ENCODE results near the gene PKIB. TPM values are rescaled to one million over a fixed set of nuclear protein-coding genes. Genes with fewer than 3 reads are reported as not detected.

The PKIB gene
- total RNA-seq, 1 donor from 2014 or later = 48.5 TPM

DNA sequence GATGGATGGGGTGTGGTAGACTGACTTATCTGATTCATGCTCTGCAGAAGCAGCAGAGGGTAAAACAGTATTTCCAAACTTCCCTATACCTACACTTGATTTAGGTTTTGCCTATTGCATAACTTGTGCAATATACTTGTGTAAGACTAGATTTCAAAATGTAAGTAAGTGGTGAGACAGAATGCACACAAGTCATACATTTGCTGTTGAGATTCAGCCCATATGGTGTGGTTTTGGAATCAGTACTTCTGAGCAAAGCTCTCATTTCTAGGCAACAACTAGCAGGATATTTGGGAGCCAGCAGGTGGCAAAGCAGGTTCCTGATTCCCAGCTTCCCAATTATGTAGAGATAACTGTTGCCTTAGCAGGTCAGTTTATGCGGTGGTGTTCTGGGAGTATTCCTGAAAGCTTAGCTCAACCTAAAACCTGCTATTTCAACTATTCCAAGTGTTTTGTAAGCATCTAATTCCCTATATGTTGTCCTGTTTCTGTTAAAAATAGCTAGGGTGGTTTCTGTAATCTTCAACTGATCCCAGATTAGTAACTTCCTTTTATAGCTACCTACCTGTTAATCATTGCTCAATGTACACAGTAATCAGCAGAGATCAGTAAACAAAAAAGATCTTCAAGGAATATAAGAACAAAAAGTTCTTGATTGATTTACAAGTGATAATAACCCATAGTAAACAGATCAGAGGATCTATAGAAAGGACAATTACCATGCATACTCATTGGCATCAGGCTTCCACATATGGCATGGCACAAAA, 160.8 kb downstream of the PKIB start:
- no peak for DNase-seq (ENCODE audit: low read depth)
- H3K4me3 ChIP-seq (ENCODE audit: low read depth, low read length) = no peak overlapping the region
- TF ChIP-seq, protein P1, sequence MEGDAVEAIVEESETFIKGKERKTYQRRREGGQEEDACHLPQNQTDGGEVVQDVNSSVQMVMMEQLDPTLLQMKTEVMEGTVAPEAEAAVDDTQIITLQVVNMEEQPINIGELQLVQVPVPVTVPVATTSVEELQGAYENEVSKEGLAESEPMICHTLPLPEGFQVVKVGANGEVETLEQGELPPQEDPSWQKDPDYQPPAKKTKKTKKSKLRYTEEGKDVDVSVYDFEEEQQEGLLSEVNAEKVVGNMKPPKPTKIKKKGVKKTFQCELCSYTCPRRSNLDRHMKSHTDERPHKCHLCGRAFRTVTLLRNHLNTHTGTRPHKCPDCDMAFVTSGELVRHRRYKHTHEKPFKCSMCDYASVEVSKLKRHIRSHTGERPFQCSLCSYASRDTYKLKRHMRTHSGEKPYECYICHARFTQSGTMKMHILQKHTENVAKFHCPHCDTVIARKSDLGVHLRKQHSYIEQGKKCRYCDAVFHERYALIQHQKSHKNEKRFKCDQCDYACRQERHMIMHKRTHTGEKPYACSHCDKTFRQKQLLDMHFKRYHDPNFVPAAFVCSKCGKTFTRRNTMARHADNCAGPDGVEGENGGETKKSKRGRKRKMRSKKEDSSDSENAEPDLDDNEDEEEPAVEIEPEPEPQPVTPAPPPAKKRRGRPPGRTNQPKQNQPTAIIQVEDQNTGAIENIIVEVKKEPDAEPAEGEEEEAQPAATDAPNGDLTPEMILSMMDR (conservative IDR thresholded peaks at IDR 0.05; ENCODE audit: low read depth, low read length) = peak; percentile 43

DNA sequence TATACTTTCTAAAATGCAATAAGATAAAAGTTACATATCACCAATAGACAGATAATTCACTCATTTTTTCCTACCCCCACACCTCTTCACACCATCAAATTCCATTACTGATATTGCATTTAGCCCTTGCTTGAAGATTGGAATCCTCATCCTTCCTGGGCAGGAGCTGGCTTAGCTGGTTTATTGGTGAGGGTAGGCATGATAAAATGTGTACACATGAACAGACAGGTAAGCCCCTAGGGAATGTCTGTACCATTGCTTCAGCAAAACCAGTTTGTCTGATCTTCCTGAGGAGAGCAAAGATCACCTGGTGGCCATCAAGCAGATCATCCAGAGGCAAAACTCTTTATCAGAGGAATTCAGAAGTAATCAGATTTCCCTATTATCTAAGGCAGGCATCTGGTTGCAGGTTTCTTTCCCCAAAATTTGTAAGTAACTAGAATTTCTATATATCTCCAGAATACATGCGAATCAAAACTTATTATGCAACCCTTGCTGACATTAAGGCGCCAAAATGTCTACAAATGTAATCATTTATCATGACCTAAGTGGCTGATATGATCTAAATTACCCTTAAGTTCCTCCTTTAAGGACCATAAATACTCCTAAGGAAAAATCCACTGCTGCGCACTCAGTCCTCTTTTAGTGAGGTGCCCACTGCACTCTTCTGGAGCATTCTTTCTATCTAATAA, 162.7 kb downstream of the PKIB start:
- no peak overlapping the region for H3K4me3 ChIP-seq (ENCODE audit: low read depth, low read length)
- DNase-seq (ENCODE audit: low read depth) = no peak
- TF ChIP-seq, protein P1 (conservative IDR thresholded peaks at IDR 0.05; ENCODE audit: low read depth, low read length) = no peak

Other genes starting within 250 kb of the PKIB start
- 17.1 and 20.5 TPM in 2 replicates for gene HSF2, start 210.8 kb upstream of the PKIB start, total RNA-seq
- gene SERINC1, start 138.6 kb upstream of the PKIB start, total RNA-seq = 61.9 and 70.5 TPM in 2 replicates
- not detected in 2 replicates for gene FABP7, start 169.3 kb downstream of the PKIB start, total RNA-seq
- gene SMPDL3A, start 178.9 kb downstream of the PKIB start, total RNA-seq = 3.5 TPM in 2 replicates